HUES48 (cell line): ENCODE results near the gene KRTAP4-2.

Experiments
- H3K27ac ChIP-seq: one replicate; pipeline ENCODE4 v1.7.0; 2013; ENCODE audit warnings: low read depth, low read length, inconsistent platforms
- H3K27me3 ChIP-seq: 2 replicates; pipeline ENCODE4 v1.6.1; 2013; ENCODE audit warnings: mild to moderate bottlenecking, low read length; ENCODE audit not compliant: control insufficient read depth, insufficient read depth
- H3K36me3 ChIP-seq: 2 replicates; pipeline ENCODE4 v1.6.1; 2013; ENCODE audit warnings: low read length; ENCODE audit not compliant: control insufficient read depth, insufficient read depth
- H3K4me1 ChIP-seq: 2 replicates; pipeline ENCODE4 v1.6.1; 2013; ENCODE audit warnings: mild to moderate bottlenecking, low read length; ENCODE audit not compliant: control insufficient read depth, insufficient read depth
- H3K4me3 ChIP-seq: 2 replicates; pipeline ENCODE4 v1.5.1; 2013; ENCODE audit warnings: mild to moderate bottlenecking, low read depth, low read length
- H3K9ac ChIP-seq: 2 replicates; pipeline ENCODE4 v1.6.1; 2013; ENCODE audit warnings: mild to moderate bottlenecking, low read depth, low read length, moderate library complexity
- H3K9me3 ChIP-seq: 2 replicates; pipeline ENCODE4 v1.6.1; 2013; ENCODE audit warnings: low read length; ENCODE audit not compliant: control insufficient read depth, insufficient read depth

KRTAP4-2 gene

GRCh38 chr17:41186872-41187271 lies 8.9 kb upstream of the KRTAP4-2 start:
- Histone ChIP-seq H3K4me3 (no peak overlapping the region), H3K27me3 (no peaks in the 10 kb centered on the region), H3K9me3 (no peaks in the 10 kb centered on the region), H3K36me3 (no peaks in the 10 kb centered on the region), H3K4me1 (no peaks in the 10 kb centered on the region), H3K27ac (no peak overlapping the region), H3K9ac (no peak overlapping the region)

- H3K27ac ChIP-seq, result no peak overlapping the region
- no peaks in the 10 kb centered on the region for H3K36me3 ChIP-seq
- no peaks in the 10 kb centered on the region for H3K9me3 ChIP-seq
- H3K4me3 ChIP-seq, result no peak overlapping the region
- no peaks in the 10 kb centered on the region for H3K4me1 ChIP-seq
- no peaks in the 10 kb centered on the region for H3K27me3 ChIP-seq
- no peak overlapping the region for H3K9ac ChIP-seq
Observed at GRCh38 chr17:41185001-41185400, 7.0 kb upstream of the KRTAP4-2 start.

GRCh38 chr17:41184480-41184961 lies 6.5 kb upstream of the KRTAP4-2 start, which contains the start of gene KRTAP4-1:
Gene KRTAP4-1 (minus strand): TSS chr17:41184911. CDS start chr17:41184854, 57 bp downstream.
- Histone ChIP-seq H3K9me3 (no peaks in the 10 kb centered on the region), H3K9ac (no peak within 1 kb of the TSS), H3K4me1 (no peaks in the 10 kb centered on the region), H3K27ac (no peak within 1 kb of the TSS), H3K27me3 (no peaks in the 10 kb centered on the region), H3K36me3 (no peaks in the 10 kb centered on the region), H3K4me3 (no peak within 1 kb of the TSS)

GRCh38 chr17:41178843-41179616 lies 1.0 kb upstream of the KRTAP4-2 start:
- H3K4me3 ChIP-seq, result no peak overlapping the region
- H3K9ac ChIP-seq, result no peak overlapping the region
- H3K36me3 ChIP-seq, result no peaks in the 10 kb centered on the region
- H3K4me1 ChIP-seq, result no peaks in the 10 kb centered on the region
- no peak overlapping the region for H3K27ac ChIP-seq
- H3K27me3 ChIP-seq, result no peaks in the 10 kb centered on the region
- no peaks in the 10 kb centered on the region for H3K9me3 ChIP-seq

GRCh38 chr17:41178341-41178740 lies 320 bp upstream of the KRTAP4-2 start:
- Histone ChIP-seq H3K4me1 (no peaks in the 10 kb centered on the region), H3K4me3 (no peak overlapping the region), H3K27ac (no peak overlapping the region), H3K9ac (no peak overlapping the region), H3K36me3 (no peaks in the 10 kb centered on the region), H3K27me3 (no peaks in the 10 kb centered on the region), H3K9me3 (no peaks in the 10 kb centered on the region)

- H3K27ac ChIP-seq, result no peak overlapping the region
- H3K36me3 ChIP-seq, result no peaks in the 10 kb centered on the region
- no peaks in the 10 kb centered on the region for H3K9me3 ChIP-seq
- H3K4me1 ChIP-seq, result no peaks in the 10 kb centered on the region
- H3K27me3 ChIP-seq, result no peaks in the 10 kb centered on the region
- H3K4me3 ChIP-seq, result no peak overlapping the region
- H3K9ac ChIP-seq, result no peak overlapping the region
Observed at GRCh38 chr17:41176744-41177387, 1.2 kb downstream of the KRTAP4-2 start.

GRCh38 chr17:41171886-41172285 lies 6.1 kb downstream of the KRTAP4-2 start:
- no peaks in the 10 kb centered on the region for H3K4me1 ChIP-seq
- no peak overlapping the region for H3K27ac ChIP-seq
- H3K36me3 ChIP-seq, result no peaks in the 10 kb centered on the region
- no peaks in the 10 kb centered on the region for H3K27me3 ChIP-seq
- no peak overlapping the region for H3K9ac ChIP-seq
- H3K4me3 ChIP-seq, result no peak overlapping the region
- H3K9me3 ChIP-seq, result no peaks in the 10 kb centered on the region

GRCh38 chr17:41168121-41168520 lies 9.9 kb downstream of the KRTAP4-2 start, which contains the start of gene KRTAP4-3:
Gene KRTAP4-3 (minus strand): TSS chr17:41168221. CDS start chr17:41168172, 49 bp downstream.
- Histone ChIP-seq H3K36me3 (no peaks in the 10 kb centered on the region), H3K9ac (no peak within 1 kb of the TSS), H3K4me3 (no peak within 1 kb of the TSS), H3K4me1 (no peaks in the 10 kb centered on the region), H3K27ac (no peak within 1 kb of the TSS), H3K9me3 (no peaks in the 10 kb centered on the region), H3K27me3 (no peaks in the 10 kb centered on the region)

GRCh38 chr17:41167561-41167960 lies 10.5 kb downstream of the KRTAP4-2 start:
- H3K9me3 ChIP-seq, result no peaks in the 10 kb centered on the region

GRCh38 chr17:41163828-41164227 lies 14.2 kb downstream of the KRTAP4-2 start:
- no peaks in the 10 kb centered on the region for H3K9me3 ChIP-seq

More at GRCh38 chr17:41167561-41167960, 10.5 kb downstream of the KRTAP4-2 start:
- no peaks in the 10 kb centered on the region for H3K27me3 ChIP-seq
- no peaks in the 10 kb centered on the region for H3K4me1 ChIP-seq
- no peak overlapping the region for H3K4me3 ChIP-seq
- H3K9ac ChIP-seq, result no peak overlapping the region
- H3K27ac ChIP-seq, result no peak overlapping the region
- H3K36me3 ChIP-seq, result no peaks in the 10 kb centered on the region

GRCh38 chr17:41160648-41161047 lies 17.4 kb downstream of the KRTAP4-2 start, which contains the start of gene KRTAP4-4:
Gene KRTAP4-4 (minus strand): TSS chr17:41160748. CDS start chr17:41160691, 57 bp downstream.
- Histone ChIP-seq H3K4me1 (no peaks in the 10 kb centered on the region), H3K27ac (no peak within 1 kb of the TSS), H3K36me3 (no peaks in the 10 kb centered on the region), H3K9ac (no peak within 1 kb of the TSS), H3K27me3 (no peaks in the 10 kb centered on the region), H3K4me3 (no peak within 1 kb of the TSS), H3K9me3 (no peaks in the 10 kb centered on the region)

More at GRCh38 chr17:41163828-41164227, 14.2 kb downstream of the KRTAP4-2 start:
- no peaks in the 10 kb centered on the region for H3K36me3 ChIP-seq
- H3K27ac ChIP-seq, result no peak overlapping the region
- no peaks in the 10 kb centered on the region for H3K4me1 ChIP-seq
- H3K4me3 ChIP-seq, result no peak overlapping the region
- no peak overlapping the region for H3K9ac ChIP-seq
- H3K27me3 ChIP-seq, result no peaks in the 10 kb centered on the region
